ENCODE data around the gene ITGAE.

GRCh38 chr17:3761918-3762380 is 39.0 kb downstream of the ITGAE start:
- TF ChIP-seq GATA2 (IDR thresholded peaks at IDR 0.05; ENCODE audit: low read depth, low read length) (no peak), GATA3 (IDR thresholded peaks at IDR 0.05; ENCODE audit: low read depth, low read length) (no peak)
